Breast epithelium (tissue), 4 donors: ENCODE data around the gene SERPINE1. TPM values are rescaled to one million over a fixed set of nuclear protein-coding genes. Genes with fewer than 3 reads are reported as not detected.
A peak's percentile ranks its signal among the peaks of the same experiment; 100 is the strongest.
"Not testable (repeated sequence)": the region's sequence is repeated elsewhere in the genome, so short reads cannot be mapped to it uniquely, and the experiment has no call there.

Source experiments
- DNase-seq, 2 donors: peaks; one replicate each; pipeline ENCODE4 v3.0.0-alpha.2; 2019; ENCODE audit warnings: low spot score in 2 of 2
- H3K27ac ChIP-seq, 2 donors: fragments of 200-600 bp; sonication (generic) in 1 of 2; one replicate each; pipeline ENCODE4 v1.5.1; 2016 to 2019; ENCODE audit warnings: mild to moderate bottlenecking in 1 of 2
- H3K27me3 ChIP-seq, 2 donors: fragments of 200-600 bp; sonication (generic) in 1 of 2; one replicate each; pipeline versions ENCODE4 v1.5.1 to v1.6.0; 2017 to 2019; ENCODE audit warnings: control low read depth in 1 of 2, mild to moderate bottlenecking in 1 of 2
- H3K36me3 ChIP-seq: fragments of 200-600 bp; one replicate; pipeline ENCODE4 v1.5.1; 2019
- H3K4me1 ChIP-seq, 2 donors: fragments of 200-600 bp; sonication (generic); one replicate each; pipeline ENCODE4 v1.5.1; 2016 to 2019; ENCODE audit warnings: control low read depth in 1 of 2
- H3K4me3 ChIP-seq, 3 donors: fragments of 200-600 bp; sonication (generic); 1 replicate in 2 of 3; 2 replicates in 1 of 3; pipeline ENCODE4 v1.5.1; 2016 to 2019; ENCODE audit warnings: mild to moderate bottlenecking in 3 of 3, moderate library complexity in 2 of 3
- H3K9me3 ChIP-seq, 2 donors: fragments of 200-600 bp; sonication (generic) in 1 of 2; one replicate each; pipeline ENCODE4 v1.5.1; 2016 to 2019; ENCODE audit warnings: control low read depth in 1 of 2
- CTCF ChIP-seq, 3 donors: fragments of 450-650 bp; IDR thresholded peaks; one replicate each; pipeline ENCODE4 v1.5.1; 2016 to 2017; ENCODE audit warnings: antibody characterized with exemption in 3 of 3, mild to moderate bottlenecking in 3 of 3, moderate library complexity in 3 of 3
- POLR2A ChIP-seq: fragments of 450-650 bp; IDR thresholded peaks from one replicate; pipeline ENCODE4 v1.6.1; 2016; ENCODE audit warnings: antibody characterized with exemption, mild to moderate bottlenecking, moderate library complexity
- POLR2AphosphoS5 ChIP-seq, 3 donors: sonication (generic); formaldehyde crosslinking; IDR thresholded peaks; one replicate each; pipeline ENCODE4 v1.6.1; 2017; ENCODE audit warnings: antibody characterized with exemption in 3 of 3
- intact Hi-C: fragments of 100-400 bp; cut with DNase I; formaldehyde crosslinking; loops from one replicate; pipeline ENCODE4 v1.15.1; 2023; ENCODE audit warnings: low total_unique reads
- total RNA-seq, 3 donors: library from RNA; depleted of rRNA; stranded (reverse); fragments of >200 nt; gene quantifications; one replicate each; pipeline ENCODE4 v1.1.0, GENCODE V29; 2016

Gene SERPINE1
- total RNA-seq, 3 donors from 2014 or later = 6.2 to 24.3 (median 7.4) TPM

- no peaks in the 10 kb centered on the region for H3K27me3 ChIP-seq
- H3K4me3 ChIP-seq = no peak overlapping the region
- no peaks in the 10 kb centered on the region for H3K36me3 ChIP-seq
- no peaks in the 10 kb centered on the region for H3K4me1 ChIP-seq
- H3K27ac ChIP-seq = no peak overlapping the region
- DNase-seq = no peak
- intact Hi-C loops = no loop called here
- no peaks in the 10 kb centered on the region for H3K9me3 ChIP-seq
- TF ChIP-seq CTCF (IDR thresholded peaks at IDR 0.05) (no peak), POLR2A (no peak), POLR2AphosphoS5 (IDR thresholded peaks at IDR 0.05) (no peak)
These were observed 2.8 kb downstream of the SERPINE1 start for GRCh38 chr7:101129603-101130117.

GRCh38 chr7:101132626-101133600 lies 6.0 kb downstream of the SERPINE1 start:
- H3K4me1 ChIP-seq, intact Hi-C loops, DNase-seq, H3K27ac ChIP-seq, H3K4me3 ChIP-seq, H3K9me3 ChIP-seq, H3K36me3 ChIP-seq, H3K27me3 ChIP-seq: not testable (repeated sequence)

- Histone ChIP-seq H3K36me3 (no peaks in the 10 kb centered on the region), H3K9me3 (no peaks in the 10 kb centered on the region), H3K27me3 (no peaks in the 10 kb centered on the region), H3K27ac (peak overlapping the region in 1 of 2 donors; percentile 70), H3K4me1 (no peaks in the 10 kb centered on the region), H3K4me3 (no peak overlapping the region)
- no peak for DNase-seq
- intact Hi-C loops = no loop called here
- TF ChIP-seq CTCF (IDR thresholded peaks at IDR 0.05) = no peak
- TF ChIP-seq POLR2AphosphoS5 (IDR thresholded peaks at IDR 0.05) = no peak
These were observed 6.9 kb downstream of the SERPINE1 start for GRCh38 chr7:101133621-101134398.

- Histone ChIP-seq H3K4me3 (no peak overlapping the region), H3K36me3 (no peaks in the 10 kb centered on the region), H3K9me3 (no peaks in the 10 kb centered on the region), H3K27ac (peak overlapping the region in 1 of 2 donors; percentile 55), H3K27me3 (no peaks in the 10 kb centered on the region), H3K4me1 (no peaks in the 10 kb centered on the region)
- intact Hi-C loops = no loop called here
- DNase-seq = no peak
- TF ChIP-seq POLR2A (no peak), POLR2AphosphoS5 (IDR thresholded peaks at IDR 0.05) (no peak)
These were observed 7.6 kb downstream of the SERPINE1 start for GRCh38 chr7:101134399-101134980.

GRCh38 chr7:101137651-101138212 lies 10.8 kb downstream of the SERPINE1 start:
- TF ChIP-seq POLR2AphosphoS5 (IDR thresholded peaks at IDR 0.05) (no peak), CTCF (IDR thresholded peaks at IDR 0.05) (no peak), POLR2A (no peak)
- peak overlapping the region; percentile 4 to 45 (median 7) for H3K4me3 ChIP-seq
- intact Hi-C loops = no loop called here

More at GRCh38 chr7:101137651-101138212, 10.8 kb downstream of the SERPINE1 start:
- Histone ChIP-seq H3K36me3 (no peaks in the 10 kb centered on the region), H3K9me3 (no peaks in the 10 kb centered on the region), H3K4me1 (no peaks in the 10 kb centered on the region), H3K27ac (peak overlapping the region; percentile 40 to 62), H3K27me3 (no peaks in the 10 kb centered on the region)
- no peak for DNase-seq
